Activated CD4-positive, alpha-beta T cell treated with anti-CD3 and anti-CD28 coated beads, Interleukin-2, amount 50 U/mL, for 16 hours (primary cell): Measurements from ENCODE around the gene SNRNP25.
A peak's percentile ranks its signal among the peaks of the same experiment; 100 is the strongest.

Experiments
- DNase-seq: peaks from one replicate; pipeline ENCODE4 v3.0.0-alpha.2; 2020

The SNRNP25 gene

DNA sequence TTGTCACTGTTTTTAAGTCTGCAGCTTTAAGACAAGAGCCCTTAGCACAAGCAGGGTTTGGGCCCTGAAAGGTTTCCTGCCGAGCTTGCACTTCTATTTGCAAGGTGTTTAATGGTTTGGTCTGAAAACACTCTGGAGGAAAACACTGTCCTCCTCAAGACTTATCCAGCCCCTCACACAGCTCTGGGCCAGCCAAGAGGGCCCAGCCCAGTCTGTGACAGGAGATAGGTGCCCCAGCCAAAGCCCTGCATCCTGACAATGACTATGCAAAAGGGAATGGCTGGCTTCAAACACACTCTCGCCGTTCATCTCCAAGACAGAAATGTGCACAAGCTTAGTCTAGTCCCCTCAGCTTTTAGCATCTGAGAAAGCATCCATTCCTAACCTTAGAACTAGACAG lies 51.3 kb downstream of the SNRNP25 start:
- DNase-seq, result no peak

DNA sequence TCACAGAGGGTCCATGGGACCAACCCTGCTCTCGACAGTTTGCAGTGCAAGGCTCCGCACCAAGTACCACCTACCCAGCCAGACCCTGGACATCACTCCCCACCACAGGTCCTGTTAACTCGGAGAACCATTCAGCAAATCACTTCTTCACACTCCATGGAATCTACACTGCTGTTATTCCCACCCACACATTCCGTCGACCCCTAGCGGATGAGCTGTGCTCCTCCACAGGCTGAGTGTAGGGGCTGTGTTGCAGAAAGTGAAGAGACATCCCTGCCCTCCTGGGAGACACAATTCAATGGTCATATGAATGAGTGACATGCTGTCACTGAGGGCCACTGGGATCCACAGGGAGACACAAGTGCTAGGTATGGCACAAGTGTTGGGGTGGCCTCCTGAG lies 51.9 kb downstream of the SNRNP25 start:
- DNase-seq, result no peak

DNA sequence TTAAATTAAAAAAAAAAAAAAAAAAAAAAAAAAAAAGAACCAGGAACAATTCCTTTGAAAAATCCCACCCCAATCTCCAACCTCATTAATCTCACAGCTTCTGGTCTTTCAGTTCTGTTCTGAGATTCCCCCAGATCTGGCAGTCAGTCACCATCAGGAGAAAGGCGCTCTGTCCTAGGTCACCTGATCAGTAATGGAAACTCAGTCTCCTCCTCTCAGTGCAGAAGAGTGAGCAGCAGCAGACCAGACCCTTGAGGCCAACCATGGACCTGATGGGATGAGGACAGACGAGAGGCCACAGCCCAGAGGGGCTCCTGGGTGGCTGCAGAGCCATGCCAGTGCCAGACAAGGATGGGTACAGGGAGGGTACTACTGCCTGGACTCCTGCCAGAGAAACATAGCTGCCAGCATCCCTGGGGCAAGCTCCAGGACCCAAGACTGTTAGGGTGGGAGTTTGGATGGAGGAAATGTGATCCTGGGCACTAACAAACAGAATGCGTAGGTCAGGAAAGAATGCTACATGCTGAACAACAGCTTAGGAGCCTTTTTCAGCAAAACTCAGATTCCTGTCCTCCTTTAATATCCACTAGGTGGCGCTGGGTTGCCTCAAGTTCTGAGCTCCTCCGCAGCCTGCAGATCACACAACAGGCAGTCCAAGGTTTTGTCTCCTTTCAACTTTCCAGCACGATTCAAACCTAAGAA lies 53.1 kb downstream of the SNRNP25 start:
- peak; percentile 70 for DNase-seq
